K562 (cell line): ENCODE results near the gene FGFRL1.

Experiments
- ARID2 ChIP-seq: fragments of 450-650 bp; IDR thresholded peaks from 2 replicates; pipeline ENCODE4 v1.6.1; 2017; ENCODE audit warnings: antibody characterized with exemption, mild to moderate bottlenecking
- ATF2 ChIP-seq: sonication (generic); formaldehyde crosslinking; IDR thresholded peaks from 2 replicates; pipeline ENCODE4 v1.8.1; 2022; ENCODE audit warnings: missing genetic modification reagents
- CHD1 ChIP-seq: fragments of 200-600 bp; sonication (generic); IDR thresholded peaks from one replicate; pipeline ENCODE4 v1.6.1; 2012; ENCODE audit warnings: mild to moderate bottlenecking, moderate library complexity, low read length, inconsistent platforms
- EZH2 ChIP-seq: IDR thresholded peaks from 2 replicates; pipeline ENCODE4 v1.6.1; 2012; ENCODE audit warnings: low read depth, mild to moderate bottlenecking, inconsistent platforms, low read length, borderline replicate concordance
- MXI1 ChIP-seq: IDR thresholded peaks from 2 replicates; pipeline ENCODE4 v1.6.1; 2011; ENCODE audit warnings: low read depth, mild to moderate bottlenecking, improper control_type of control experiment, low read length
- POLR2A ChIP-seq: fragments of 450-650 bp; conservative IDR thresholded peaks from 2 replicates; pipeline ENCODE4 v1.6.1; 2016
- RBM39 ChIP-seq: fragments of 200-400 bp; formaldehyde crosslinking; optimal IDR thresholded peaks from 2 replicates; pipeline ENCODE3; 2018; ENCODE audit warnings: low read depth, low read length
- SMARCA4 ChIP-seq: fragments of 450-650 bp; IDR thresholded peaks from 2 replicates; pipeline ENCODE4 v1.6.1; 2016
- TRIM28 ChIP-seq: fragments of 450-650 bp; IDR thresholded peaks from 2 replicates; pipeline ENCODE4 v1.6.1; 2017
- ZBTB33 ChIP-seq: sonication (generic); formaldehyde crosslinking; IDR thresholded peaks from 2 replicates; pipeline ENCODE4 v1.8.1; 2023; ENCODE audit warnings: mild to moderate bottlenecking, missing genetic modification reagents
- ZBTB49 ChIP-seq: sonication (generic); formaldehyde crosslinking; IDR thresholded peaks from 2 replicates; pipeline ENCODE4 v1.8.0; 2022; ENCODE audit warnings: missing genetic modification reagents, mild to moderate bottlenecking, borderline replicate concordance
- TF ChIP-seq, protein P1 (sequence below), 3 experiments: IDR thresholded peaks in 2 of 3; conservative IDR thresholded peaks in 1 of 3; 2 replicates each; pipeline ENCODE4 v1.5.1; 2011 to 2012; ENCODE audit warnings: low read length in 3 of 3, mild to moderate bottlenecking in 3 of 3, control low read depth in 2 of 3, improper control_type of control experiment in 1 of 3, inconsistent platforms in 1 of 3, low read depth in 1 of 3, mixed read lengths in 1 of 3, moderate library complexity in 1 of 3; ENCODE audit not compliant: insufficient read depth in 2 of 3
- TF ChIP-seq, protein P2 (sequence below): sonication (generic); formaldehyde crosslinking; IDR thresholded peaks from 2 replicates; pipeline ENCODE4 v1.9.0; 2022; ENCODE audit warnings: mild to moderate bottlenecking, missing genetic modification reagents

- TF ChIP-seq ATF2 (CRISPR knock-in tag) (no peak), MXI1 (no peak), ZBTB33 (CRISPR knock-in tag) (no peak), SMARCA4 (no peak), POLR2A (no peak), EZH2 (no peak), ZBTB49 (CRISPR knock-in tag) (no peak), TRIM28 (no peak), RBM39 (no peak), CHD1 (no peak), ARID2 (no peak)
- TF ChIP-seq, protein P1, sequence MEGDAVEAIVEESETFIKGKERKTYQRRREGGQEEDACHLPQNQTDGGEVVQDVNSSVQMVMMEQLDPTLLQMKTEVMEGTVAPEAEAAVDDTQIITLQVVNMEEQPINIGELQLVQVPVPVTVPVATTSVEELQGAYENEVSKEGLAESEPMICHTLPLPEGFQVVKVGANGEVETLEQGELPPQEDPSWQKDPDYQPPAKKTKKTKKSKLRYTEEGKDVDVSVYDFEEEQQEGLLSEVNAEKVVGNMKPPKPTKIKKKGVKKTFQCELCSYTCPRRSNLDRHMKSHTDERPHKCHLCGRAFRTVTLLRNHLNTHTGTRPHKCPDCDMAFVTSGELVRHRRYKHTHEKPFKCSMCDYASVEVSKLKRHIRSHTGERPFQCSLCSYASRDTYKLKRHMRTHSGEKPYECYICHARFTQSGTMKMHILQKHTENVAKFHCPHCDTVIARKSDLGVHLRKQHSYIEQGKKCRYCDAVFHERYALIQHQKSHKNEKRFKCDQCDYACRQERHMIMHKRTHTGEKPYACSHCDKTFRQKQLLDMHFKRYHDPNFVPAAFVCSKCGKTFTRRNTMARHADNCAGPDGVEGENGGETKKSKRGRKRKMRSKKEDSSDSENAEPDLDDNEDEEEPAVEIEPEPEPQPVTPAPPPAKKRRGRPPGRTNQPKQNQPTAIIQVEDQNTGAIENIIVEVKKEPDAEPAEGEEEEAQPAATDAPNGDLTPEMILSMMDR (IDR thresholded peaks at IDR 0.05 in 2 of 3, conservative IDR thresholded peaks at IDR 0.05 in 1 of 3; ENCODE audit: insufficient read depth in 2 of 3, low read depth in 1 of 3, low read length in 3 of 3): no peak
- TF ChIP-seq, protein P2, sequence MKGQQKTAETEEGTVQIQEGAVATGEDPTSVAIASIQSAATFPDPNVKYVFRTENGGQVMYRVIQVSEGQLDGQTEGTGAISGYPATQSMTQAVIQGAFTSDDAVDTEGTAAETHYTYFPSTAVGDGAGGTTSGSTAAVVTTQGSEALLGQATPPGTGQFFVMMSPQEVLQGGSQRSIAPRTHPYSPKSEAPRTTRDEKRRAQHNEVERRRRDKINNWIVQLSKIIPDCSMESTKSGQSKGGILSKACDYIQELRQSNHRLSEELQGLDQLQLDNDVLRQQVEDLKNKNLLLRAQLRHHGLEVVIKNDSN (CRISPR knock-in tag): no peak
Observed at GRCh38 chr4:1015746-1016145, 4.3 kb downstream of the FGFRL1 start.
